ENCODE results near the gene ADGRD2.
A peak's percentile ranks its signal among the peaks of the same experiment; 100 is the strongest.

ADGRD2 gene

GRCh38 chr9:124455820-124456219 lies 5.6 kb downstream of the ADGRD2 start:
- TF ChIP-seq, protein P1, sequence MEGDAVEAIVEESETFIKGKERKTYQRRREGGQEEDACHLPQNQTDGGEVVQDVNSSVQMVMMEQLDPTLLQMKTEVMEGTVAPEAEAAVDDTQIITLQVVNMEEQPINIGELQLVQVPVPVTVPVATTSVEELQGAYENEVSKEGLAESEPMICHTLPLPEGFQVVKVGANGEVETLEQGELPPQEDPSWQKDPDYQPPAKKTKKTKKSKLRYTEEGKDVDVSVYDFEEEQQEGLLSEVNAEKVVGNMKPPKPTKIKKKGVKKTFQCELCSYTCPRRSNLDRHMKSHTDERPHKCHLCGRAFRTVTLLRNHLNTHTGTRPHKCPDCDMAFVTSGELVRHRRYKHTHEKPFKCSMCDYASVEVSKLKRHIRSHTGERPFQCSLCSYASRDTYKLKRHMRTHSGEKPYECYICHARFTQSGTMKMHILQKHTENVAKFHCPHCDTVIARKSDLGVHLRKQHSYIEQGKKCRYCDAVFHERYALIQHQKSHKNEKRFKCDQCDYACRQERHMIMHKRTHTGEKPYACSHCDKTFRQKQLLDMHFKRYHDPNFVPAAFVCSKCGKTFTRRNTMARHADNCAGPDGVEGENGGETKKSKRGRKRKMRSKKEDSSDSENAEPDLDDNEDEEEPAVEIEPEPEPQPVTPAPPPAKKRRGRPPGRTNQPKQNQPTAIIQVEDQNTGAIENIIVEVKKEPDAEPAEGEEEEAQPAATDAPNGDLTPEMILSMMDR (IDR thresholded peaks at IDR 0.05; ENCODE audit: low read depth, low read length, missing control alignments) = no peak
- DNase-seq (ENCODE audit: low read depth) = no peak
- H3K4me3 ChIP-seq (ENCODE audit: low read depth, low read length) = no peak overlapping the region

DNA sequence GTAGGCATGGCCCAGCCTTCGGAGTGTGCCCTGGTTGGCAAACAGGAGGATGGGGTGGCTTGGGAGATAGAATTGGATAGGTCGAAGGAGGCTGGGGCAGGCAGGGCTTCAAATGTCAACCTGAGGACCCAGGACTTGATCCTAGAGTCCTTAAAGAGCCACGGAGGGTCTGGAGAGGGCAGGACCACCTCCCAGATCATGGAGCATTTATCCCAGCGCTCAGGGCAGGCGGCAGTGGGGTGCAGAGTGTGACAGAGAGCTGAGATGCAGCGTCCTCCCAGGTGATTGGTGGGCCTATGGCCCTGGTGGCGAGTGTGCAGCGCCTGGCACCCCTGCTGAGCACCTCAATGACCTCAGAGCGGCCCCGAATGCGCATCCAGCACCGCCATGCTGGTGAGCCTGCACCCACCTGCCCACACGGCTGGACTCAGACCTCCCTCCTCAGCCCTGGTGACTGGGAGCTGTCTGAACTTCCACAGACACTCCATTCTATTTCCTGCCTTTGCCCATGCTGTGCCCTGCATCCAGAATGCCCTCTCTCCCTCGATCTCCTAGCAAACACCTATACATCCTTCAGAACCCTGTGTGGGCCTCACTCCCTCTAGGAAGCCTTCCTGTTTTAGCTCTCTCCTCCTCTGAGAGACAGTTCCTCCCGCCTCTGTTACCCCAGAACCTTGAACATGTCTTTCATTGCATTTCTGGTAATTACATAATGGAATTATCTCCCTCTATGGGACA lies 6.3 kb downstream of the ADGRD2 start:
- TF ChIP-seq, protein P1 (IDR thresholded peaks at IDR 0.05; ENCODE audit: low read depth, low read length, missing control alignments) = no peak
- no peak for DNase-seq (ENCODE audit: low read depth)
- H3K4me3 ChIP-seq (ENCODE audit: low read depth, low read length) = no peak overlapping the region

DNA sequence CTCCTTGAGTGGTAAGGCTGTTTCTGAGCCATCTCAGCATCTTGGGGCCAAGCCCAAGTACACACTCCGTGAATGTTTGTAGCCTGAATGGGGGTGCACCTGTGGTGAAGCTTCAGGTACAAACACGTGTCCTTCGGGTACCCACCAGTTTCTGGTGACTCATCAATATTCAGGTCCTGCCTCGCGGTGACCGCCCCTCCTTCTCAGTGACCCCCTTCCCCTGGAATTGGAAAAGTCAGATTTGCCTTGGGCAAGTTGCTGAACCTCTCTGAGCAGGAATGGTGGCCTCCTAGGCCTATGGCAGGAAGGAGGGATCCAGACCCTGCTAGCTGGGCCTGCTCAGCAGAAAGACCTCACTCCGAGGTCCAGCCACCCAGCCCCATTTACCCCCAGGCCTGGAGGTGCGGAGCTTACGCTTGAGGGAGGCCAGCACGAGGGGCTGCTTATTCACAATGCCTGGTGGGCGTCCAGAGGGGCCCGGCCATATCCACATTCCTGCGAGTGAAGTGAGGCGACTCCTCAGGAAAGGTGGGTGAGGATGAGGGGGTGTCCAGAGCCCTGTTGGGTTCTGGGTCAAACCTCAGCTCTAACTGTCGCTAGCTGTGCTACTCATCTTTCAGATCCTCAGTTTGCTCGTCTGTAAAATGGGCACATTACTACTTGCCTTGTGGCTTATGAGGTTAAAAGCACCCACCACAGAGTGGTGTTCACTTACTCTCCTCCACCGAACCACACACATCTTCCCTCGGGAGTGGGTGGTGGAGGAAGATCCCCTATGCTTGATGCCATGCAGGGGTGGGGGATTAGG lies 7.0 kb downstream of the ADGRD2 start:
- TF ChIP-seq, protein P1 (IDR thresholded peaks at IDR 0.05; ENCODE audit: low read depth, low read length, missing control alignments) = no peak
- no peak for DNase-seq (ENCODE audit: low read depth)
- H3K4me3 ChIP-seq (ENCODE audit: low read depth, low read length) = no peak overlapping the region

DNA sequence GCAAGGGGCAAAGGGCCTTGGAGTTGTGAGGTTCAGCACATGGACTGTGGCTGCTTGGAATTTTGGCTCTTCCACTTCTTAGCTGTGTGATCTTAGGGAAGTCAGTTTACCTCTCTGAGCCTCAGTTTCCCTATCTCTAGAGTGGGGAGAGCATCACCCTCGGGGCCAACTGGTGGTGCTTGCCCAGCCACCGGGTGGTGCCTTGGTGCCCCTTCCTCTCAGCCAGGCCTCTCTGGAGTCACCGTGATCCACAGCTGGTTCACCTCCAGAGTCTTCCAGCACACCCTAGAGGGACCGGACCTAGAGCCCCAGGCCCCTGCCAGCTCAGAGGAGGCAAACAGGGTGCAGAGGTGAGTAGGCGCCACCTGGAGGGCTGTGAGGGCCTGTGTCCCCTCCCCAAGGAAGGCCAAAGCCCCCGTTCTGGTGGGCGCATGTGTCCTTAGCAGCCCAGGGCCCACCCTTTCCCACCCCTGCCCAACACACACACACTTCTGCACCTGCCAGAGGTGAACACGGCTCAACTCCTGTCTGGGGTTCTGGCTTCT lies 7.7 kb downstream of the ADGRD2 start:
- H3K4me3 ChIP-seq (ENCODE audit: low read depth, low read length) = no peak overlapping the region
- TF ChIP-seq, protein P1 (IDR thresholded peaks at IDR 0.05; ENCODE audit: low read depth, low read length, missing control alignments) = peak; percentile 5
- DNase-seq (ENCODE audit: low read depth) = no peak

DNA sequence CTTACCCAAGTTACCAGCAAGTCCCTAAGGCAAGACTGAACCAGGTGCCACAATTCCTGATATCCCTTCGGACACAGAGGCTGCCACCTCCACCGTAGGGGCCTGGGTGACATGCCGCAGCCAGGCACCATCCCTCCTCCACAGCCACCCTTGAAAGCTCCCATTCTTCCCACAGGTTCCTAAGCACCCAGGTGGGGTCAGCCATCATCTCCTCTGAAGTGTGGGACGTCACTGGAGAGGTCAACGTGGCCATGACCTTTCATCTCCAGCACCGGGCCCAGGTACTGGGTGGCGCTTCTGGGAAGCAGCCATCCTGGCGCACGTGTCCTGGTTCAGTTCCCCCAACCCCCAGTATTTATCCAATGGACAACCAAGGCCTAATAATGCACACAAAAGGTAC lies 8.2 kb downstream of the ADGRD2 start:
- TF ChIP-seq, protein P1 (IDR thresholded peaks at IDR 0.05; ENCODE audit: low read depth, low read length, missing control alignments) = no peak
- no peak overlapping the region for H3K4me3 ChIP-seq (ENCODE audit: low read depth, low read length)
- DNase-seq (ENCODE audit: low read depth) = no peak

- no peak overlapping the region for H3K4me3 ChIP-seq (ENCODE audit: low read depth, low read length)
- DNase-seq (ENCODE audit: low read depth) = no peak
- TF ChIP-seq, protein P1 (IDR thresholded peaks at IDR 0.05; ENCODE audit: low read depth, low read length, missing control alignments) = no peak
Measured at GRCh38 chr9:124462739-124463138, 12.5 kb downstream of the ADGRD2 start.
